ENCODE results near the gene PGAP1. TPM values are rescaled to one million over a fixed set of nuclear protein-coding genes. Genes with fewer than 3 reads are reported as not detected.

PGAP1 gene
- total and polyA plus RNA-seq, 2 of the 8 experiments (the other 6 are each of a cell fraction or from before 2014, with no cell fraction given) = 8.3 to 24.1 TPM

- Histone ChIP-seq H3K18ac (ENCODE audit: extremely low read depth, low read length) (no peak overlapping the region), H3K4me3 (ENCODE audit: extremely low read depth in 1 of 4, insufficient read depth in 2 of 4, low read depth in 3 of 4, low read length in 4 of 4) (no peak overlapping the region), H3K27me3 (replicated peaks in 1 of 4; ENCODE audit: control insufficient read depth in 3 of 4, extremely low read depth in 1 of 4, insufficient read depth in 3 of 4, low read length in 3 of 4) (no peaks in the 10 kb centered on the region; a peak in 1 of 7 replicates), H4K8ac (ENCODE audit: extremely low read depth, insufficient read depth, low read length) (no peak overlapping the region), H3K56ac (replicated peaks; ENCODE audit: insufficient read length, low read depth, low read length) (no peak overlapping the region), H3K23me2 (ENCODE audit: low read depth, low read length) (no peaks in the 10 kb centered on the region), H3K79me1 (ENCODE audit: low read depth, low read length) (no peaks in the 10 kb centered on the region), H2AFZ (ENCODE audit: low read length) (no peak overlapping the region), H2BK12ac (ENCODE audit: low read depth, low read length) (no peak overlapping the region), H2BK20ac (ENCODE audit: low read length) (no peak overlapping the region), H3K4ac (replicated peaks; ENCODE audit: insufficient read length, low read depth, low read length) (no peak overlapping the region), H3K4me2 (ENCODE audit: insufficient read depth in 1 of 2, low read depth in 2 of 2, low read length in 2 of 2) (no peak overlapping the region), H3K9me3 (ENCODE audit: insufficient read depth in 2 of 2, low read depth in 1 of 2, low read length in 1 of 2) (peaks cover 5 to 13% of the 10 kb centered on the region in 2 experiments), H3K23ac (ENCODE audit: insufficient read length) (no peak overlapping the region), H3K14ac (ENCODE audit: insufficient read length) (no peak overlapping the region), H3K79me2 (ENCODE audit: control insufficient read depth in 1 of 2, insufficient read depth in 2 of 2, low read length in 2 of 2) (no peaks in the 10 kb centered on the region), H2AK5ac (ENCODE audit: low read depth, low read length) (no peak overlapping the region), H2BK120ac (replicated peaks; ENCODE audit: low read depth, low read length) (no peak overlapping the region), H2BK5ac (ENCODE audit: low read depth, low read length) (no peak overlapping the region), H4K20me1 (replicated peaks in 1 of 2; ENCODE audit: control insufficient read depth in 1 of 2, insufficient read depth in 2 of 2, low read length in 2 of 2) (no peaks in the 10 kb centered on the region), H3K9ac (replicated peaks in 1 of 4; ENCODE audit: extremely low read depth in 1 of 4, low read depth in 3 of 4, low read length in 3 of 4) (no peak overlapping the region), H4K91ac (replicated peaks; ENCODE audit: insufficient read length, low read length) (no peak overlapping the region), H3K4me1 (replicated peaks in 1 of 4; ENCODE audit: control insufficient read depth in 3 of 4, insufficient read depth in 4 of 4, low read length in 3 of 4) (peaks cover 0 to 15% (median 8%) of the 10 kb centered on the region in 4 experiments; a peak in 4 of 7 replicates), H3K36me3 (ENCODE audit: control insufficient read depth in 2 of 4, insufficient read depth in 4 of 4, low read length in 3 of 4) (no peaks in the 10 kb centered on the region; a peak in 1 of 8 replicates), H2BK15ac (ENCODE audit: low read length) (no peak overlapping the region), H4K5ac (ENCODE audit: insufficient read length, low read depth, low read length) (peak overlapping the region; percentile 10), H3K27ac (ENCODE audit: low read depth, low read length) (no peak overlapping the region)
- DNase-seq (ENCODE audit: low read depth in 1 of 2, low spot score in 2 of 2) (no peak), FAIRE-seq (no peak)
- TF ChIP-seq NANOG (IDR thresholded peaks at IDR 0.05; ENCODE audit: insufficient read depth, low read depth, low read length, poor library complexity, severe bottlenecking) = no peak
- TF ChIP-seq, protein P1, sequence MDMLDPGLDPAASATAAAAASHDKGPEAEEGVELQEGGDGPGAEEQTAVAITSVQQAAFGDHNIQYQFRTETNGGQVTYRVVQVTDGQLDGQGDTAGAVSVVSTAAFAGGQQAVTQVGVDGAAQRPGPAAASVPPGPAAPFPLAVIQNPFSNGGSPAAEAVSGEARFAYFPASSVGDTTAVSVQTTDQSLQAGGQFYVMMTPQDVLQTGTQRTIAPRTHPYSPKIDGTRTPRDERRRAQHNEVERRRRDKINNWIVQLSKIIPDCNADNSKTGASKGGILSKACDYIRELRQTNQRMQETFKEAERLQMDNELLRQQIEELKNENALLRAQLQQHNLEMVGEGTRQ (IDR thresholded peaks at IDR 0.05; ENCODE audit: low read length) = peak; percentile 58
- POLR2A ChIA-PET (ENCODE audit: partially characterized antibody) = no interaction called here
- 91% methylated on average over 3 of the region's 3 CpGs; no CpG with 5 or more reads in 1 of the 2 experiments for WGBS, 2 experiments (ENCODE audit: extremely low coverage in 1 of 2, insufficient coverage in 1 of 2, insufficient read length in 1 of 2, insufficient replicate concordance in 2 of 2, low coverage in 1 of 2, low lambda C conversion rate in 2 of 2, missing lambda C conversion rate in 1 of 2)
- CTCF ChIA-PET (ENCODE audit: partially characterized antibody) = interaction anchor here (0.9 kb wide), 1 partner anchor 44 kb away, joined by 4 read pairs; no protein-coding TSS in a partner anchor
Observed at GRCh38 chr2:196967775-196968174, 41.3 kb upstream of the PGAP1 start.

All from H1 (cell line).